ENCODE data around the gene HLX.

The HLX gene

DNA sequence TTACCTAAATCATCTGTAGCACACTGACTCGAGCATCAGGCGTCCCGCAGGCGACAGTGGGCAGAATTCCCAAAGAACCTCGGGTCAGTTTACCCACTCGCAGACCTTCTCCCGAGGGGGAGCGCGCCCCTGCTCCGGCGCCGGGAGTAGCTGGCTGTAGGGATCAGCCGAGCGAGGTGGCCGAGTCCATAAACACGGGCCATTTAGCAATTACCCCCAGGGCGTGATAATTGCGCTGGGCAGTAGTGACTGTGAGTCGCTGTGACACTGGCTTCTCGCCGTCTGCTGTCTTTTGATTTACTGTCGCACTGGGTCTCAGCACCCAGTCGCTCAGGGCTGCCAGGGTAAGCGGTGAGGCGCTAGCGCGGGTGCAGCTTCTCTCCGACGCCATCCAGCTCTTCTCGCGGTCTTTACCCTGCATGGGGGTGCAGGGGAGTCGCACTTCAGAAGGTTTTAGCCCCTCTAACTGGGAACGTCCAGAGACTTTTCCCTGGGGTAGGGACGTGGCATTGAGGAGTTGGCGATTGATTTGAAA, 16.2 kb downstream of the HLX start:
- DNase-seq (ENCODE audit: low read depth in 3 of 3) = no peak

- DNase-seq (ENCODE audit: low read depth in 3 of 3) = no peak
Observed at GRCh38 chr1:220896092-220896491, 16.8 kb downstream of the HLX start.

GRCh38 chr1:220900842-220901241, 21.6 kb downstream of the HLX start:
- DNase-seq (ENCODE audit: low read depth in 3 of 3) = no peak

DNA sequence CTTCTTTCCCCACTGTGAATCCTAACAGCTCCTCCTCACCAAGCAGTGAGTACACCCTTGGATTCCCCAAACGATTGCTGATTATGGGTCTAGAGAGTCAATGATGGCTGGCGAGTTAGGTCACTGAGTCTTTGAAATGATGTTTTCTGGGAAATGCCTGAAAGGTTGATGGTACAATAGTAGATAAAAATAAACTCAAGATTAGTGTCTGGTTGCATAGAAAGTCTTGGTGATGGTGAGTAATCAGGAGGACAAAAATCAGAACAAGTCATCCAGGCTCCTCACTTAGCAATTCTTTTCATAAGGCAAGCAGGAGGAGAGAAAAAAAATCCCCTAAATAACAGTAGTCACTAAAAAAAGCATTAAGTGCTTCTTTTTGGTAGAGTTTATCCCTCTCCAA, 22.6 kb downstream of the HLX start:
- DNase-seq (ENCODE audit: low read depth in 3 of 3) = no peak

DNA sequence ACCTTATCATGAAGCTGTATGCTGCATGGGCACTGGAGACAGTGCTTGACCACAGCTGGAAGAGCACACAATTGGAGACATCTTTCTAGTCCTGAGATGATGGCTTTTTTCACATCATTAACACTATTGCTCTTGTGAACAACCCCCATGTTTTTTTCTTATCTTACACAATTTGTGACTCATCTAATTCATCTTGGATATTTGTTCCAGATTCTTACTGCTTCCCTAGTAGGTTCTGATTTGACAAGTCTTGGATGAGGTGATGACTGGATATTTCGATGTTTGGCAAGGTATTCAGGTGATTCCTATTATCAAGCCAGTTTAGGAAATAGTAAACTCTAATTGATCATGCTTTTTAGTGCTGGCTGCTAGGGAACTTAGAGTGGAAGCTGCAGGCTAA, 23.7 kb downstream of the HLX start:
- no peak for DNase-seq (ENCODE audit: low read depth in 3 of 3)

DNA sequence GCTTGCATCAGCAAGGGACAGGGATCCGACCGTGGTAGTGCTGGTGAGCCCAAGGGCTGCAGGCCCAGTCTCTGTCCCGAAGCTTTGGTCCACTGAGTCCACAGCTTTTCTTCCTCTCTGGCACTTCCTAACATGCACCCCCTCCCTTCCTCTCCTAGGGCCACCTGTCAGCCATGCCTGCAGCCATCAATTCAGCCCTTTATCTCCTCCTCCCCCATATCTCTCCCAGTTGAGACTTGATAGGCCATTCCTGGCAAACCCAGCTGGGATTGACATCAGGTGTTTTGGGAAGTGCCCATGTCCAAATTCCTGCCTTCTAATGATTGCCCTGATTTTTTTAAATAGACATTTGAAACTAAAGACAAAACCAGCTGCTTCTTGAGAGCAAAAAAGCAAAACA, 25.6 kb downstream of the HLX start:
- DNase-seq (ENCODE audit: low read depth in 3 of 3) = no peak

GRCh38 chr1:220905650-220906560, 26.7 kb downstream of the HLX start:
- no peak for DNase-seq (ENCODE audit: low read depth in 3 of 3)

GRCh38 chr1:220906561-220907334, 27.5 kb downstream of the HLX start:
- no peak for DNase-seq (ENCODE audit: low read depth in 3 of 3)

DNA sequence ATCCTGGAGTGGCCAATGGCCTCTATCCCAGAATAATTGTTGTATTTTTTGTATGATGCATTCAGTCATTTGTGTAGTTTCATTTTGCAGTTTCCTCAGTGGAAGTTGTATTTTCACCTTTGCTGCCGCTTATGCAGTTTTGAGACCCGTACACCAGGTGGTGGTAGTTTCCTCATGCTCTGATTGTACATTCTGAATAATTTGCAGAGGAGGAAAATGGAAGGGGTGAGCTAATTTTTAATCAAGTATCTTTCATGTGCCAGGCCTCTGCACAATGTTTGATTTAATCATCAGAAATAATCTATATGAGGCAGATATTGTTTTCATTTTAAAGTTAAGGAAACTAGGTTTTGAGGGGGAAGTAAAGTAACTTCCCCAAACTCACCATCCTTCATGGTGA, 29.5 kb downstream of the HLX start:
- no peak for DNase-seq (ENCODE audit: low read depth in 3 of 3)

GRCh38 chr1:220910021-220910420, 30.8 kb downstream of the HLX start:
- DNase-seq (ENCODE audit: low read depth in 3 of 3) = no peak

GRCh38 chr1:220914283-220915116, 35.3 kb downstream of the HLX start:
- DNase-seq (ENCODE audit: low read depth in 3 of 3) = no peak

DNA sequence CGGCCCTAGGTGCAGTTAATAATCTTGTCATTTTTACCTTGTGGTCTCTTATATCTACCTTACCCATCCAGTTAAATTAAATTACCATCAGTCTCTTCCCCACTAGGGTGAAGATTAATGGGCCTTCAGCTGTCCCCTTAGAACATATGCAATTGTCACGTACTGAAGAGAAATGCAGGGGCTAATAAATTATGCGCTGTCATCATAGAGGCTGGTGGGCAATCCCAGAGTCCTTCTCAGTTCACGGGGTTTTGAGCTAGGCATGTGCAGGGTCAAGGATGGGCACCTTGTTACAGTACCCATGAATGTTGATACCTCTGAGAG, 35.8 kb downstream of the HLX start:
- DNase-seq (ENCODE audit: low read depth in 3 of 3) = no peak

DNA sequence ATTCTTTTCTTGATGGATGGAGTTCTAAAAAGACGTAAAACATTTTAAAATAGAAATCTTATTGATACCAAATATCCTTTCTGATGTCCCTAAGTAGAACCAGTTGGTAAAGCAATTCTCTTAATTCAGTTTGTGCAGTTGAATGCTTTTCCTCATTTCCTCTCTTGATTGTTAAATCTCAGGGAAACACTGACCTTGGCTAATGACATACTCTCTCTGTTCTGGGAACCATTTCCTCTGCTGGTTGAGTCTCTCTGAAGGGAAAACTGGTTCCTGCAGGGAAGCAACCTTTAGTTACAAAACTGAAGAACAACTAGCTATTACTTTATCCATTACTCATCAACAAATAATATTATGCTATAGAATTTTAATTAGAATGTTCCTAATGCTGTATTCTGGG, 36.7 kb downstream of the HLX start:
- no peak for DNase-seq (ENCODE audit: low read depth in 3 of 3)

DNA sequence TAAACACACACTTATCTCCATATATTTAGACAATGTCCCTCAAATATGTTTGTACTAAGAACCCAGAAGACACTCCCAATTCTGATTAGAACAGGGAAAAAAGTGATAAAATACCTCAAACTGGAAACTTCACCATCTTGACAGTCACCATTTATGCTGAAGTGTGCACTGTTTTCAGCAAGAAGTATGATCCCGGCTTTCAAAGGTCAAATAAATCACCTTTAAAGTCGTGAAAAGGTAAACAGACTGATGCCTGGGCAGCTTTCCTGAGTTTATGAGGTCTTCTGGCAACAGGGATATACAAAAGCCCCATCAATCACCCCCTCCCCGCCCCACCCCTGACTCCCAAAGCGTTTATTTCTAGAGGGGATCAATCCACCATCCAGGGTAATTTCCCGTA, 37.9 kb downstream of the HLX start:
- DNase-seq (ENCODE audit: low read depth in 3 of 3) = no peak

DNA sequence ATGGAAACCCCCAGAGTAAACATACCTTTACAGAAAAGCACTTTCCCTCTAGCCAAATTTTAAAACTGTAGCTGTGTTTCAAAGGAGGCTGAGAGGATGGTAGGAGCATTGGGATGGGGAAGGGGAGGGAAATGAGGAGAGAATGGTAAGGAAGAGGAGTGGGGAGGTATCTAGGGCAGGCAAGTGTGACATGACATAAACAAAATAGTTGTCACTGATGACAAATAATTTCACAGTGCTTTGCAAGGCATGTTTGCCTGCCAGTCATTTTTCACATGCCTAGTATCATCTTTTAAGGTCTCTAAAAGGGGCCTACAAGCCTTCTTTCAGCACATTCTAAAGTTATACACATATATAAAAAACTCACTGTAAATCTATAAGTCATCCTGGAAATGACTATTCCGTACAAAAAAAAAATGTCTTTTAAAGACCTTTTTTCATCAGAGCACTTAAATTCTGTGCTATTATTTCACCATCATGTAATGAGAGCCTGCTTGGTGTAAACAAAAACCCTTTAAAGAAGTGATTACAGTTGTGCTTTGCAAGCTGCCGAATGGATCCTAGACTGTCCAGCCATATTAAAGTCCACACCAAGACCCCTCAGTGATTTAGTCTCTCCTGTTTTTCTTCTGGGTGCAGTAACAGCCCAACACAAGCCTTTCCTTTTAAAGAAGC, 38.4 kb downstream of the HLX start:
- no peak for DNase-seq (ENCODE audit: low read depth in 3 of 3)

- DNase-seq (ENCODE audit: low read depth in 3 of 3) = no peak
Observed at GRCh38 chr1:220918285-220918951, 39.2 kb downstream of the HLX start.

DNA sequence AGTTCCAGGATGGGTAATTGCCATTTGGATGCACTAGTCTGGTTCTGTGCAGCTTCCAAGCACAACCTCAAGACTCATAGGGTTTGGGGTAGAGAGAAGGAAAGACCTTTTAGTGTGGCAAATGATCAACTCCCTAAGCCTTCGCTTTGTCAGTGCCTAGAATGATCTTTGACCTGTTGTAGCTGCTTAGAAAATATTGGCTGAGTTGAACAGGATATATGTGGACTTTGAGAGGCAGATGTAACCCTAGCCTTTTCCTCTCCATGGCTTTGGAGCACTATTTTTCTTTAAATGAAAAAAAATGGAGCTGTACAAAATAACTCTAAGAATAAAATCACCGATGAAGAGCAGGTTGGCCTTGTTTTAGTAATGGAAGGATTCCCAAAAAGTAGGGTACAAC, 41.7 kb downstream of the HLX start:
- no peak for DNase-seq (ENCODE audit: low read depth in 3 of 3)

- no peak for DNase-seq (ENCODE audit: low read depth in 3 of 3)
Observed at GRCh38 chr1:220921498-220921897, 42.3 kb downstream of the HLX start.

- no peak for DNase-seq (ENCODE audit: low read depth in 3 of 3)
Observed at GRCh38 chr1:220921971-220922635, 42.9 kb downstream of the HLX start.

DNA sequence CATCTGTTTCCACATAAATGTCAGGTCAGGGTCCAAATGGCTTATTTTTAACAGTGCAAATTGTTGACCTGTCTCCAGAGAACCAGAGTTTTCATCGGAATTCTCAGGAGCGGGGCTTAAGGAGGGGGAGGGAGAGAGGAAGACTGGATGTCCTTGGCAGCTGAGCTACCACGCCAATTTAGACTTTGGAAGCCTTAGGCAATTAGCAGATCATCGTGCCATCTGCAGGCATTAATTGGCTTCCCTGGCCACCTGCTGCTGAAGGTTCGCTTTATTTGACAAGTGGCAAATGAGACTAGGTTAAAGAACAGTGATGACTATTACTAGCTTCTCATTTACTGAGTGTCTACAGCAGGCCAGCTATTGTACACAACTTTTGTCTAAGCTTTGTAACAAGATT, 43.7 kb downstream of the HLX start:
- DNase-seq (ENCODE audit: low read depth in 3 of 3) = no peak
